CD4-positive, alpha-beta T cell treated with Interleukin-15 for 4 hours (primary cell): ENCODE results near the gene ABCB9.
A peak's percentile ranks its signal among the peaks of the same experiment; 100 is the strongest.
"Not testable (repeated sequence)": the region's sequence is repeated elsewhere in the genome, so short reads cannot be mapped to it uniquely, and the experiment has no call there.

Experiments
- DNase-seq: peaks from one replicate; pipeline ENCODE4 v3.0.0-alpha.2; 2020; ENCODE audit warnings: low spot score

Gene ABCB9

GRCh38 chr12:122894193-122895121 is 71.8 kb downstream of the ABCB9 start:
- DNase-seq, result peak; percentile 33

GRCh38 chr12:122893208-122894153 is 72.8 kb downstream of the ABCB9 start:
- no peak for DNase-seq

- DNase-seq, result not testable (repeated sequence)
Measured at GRCh38 chr12:122892724-122893123, 73.5 kb downstream of the ABCB9 start.

- DNase-seq, result no peak
Measured at GRCh38 chr12:122891661-122892525, 74.4 kb downstream of the ABCB9 start.

DNA sequence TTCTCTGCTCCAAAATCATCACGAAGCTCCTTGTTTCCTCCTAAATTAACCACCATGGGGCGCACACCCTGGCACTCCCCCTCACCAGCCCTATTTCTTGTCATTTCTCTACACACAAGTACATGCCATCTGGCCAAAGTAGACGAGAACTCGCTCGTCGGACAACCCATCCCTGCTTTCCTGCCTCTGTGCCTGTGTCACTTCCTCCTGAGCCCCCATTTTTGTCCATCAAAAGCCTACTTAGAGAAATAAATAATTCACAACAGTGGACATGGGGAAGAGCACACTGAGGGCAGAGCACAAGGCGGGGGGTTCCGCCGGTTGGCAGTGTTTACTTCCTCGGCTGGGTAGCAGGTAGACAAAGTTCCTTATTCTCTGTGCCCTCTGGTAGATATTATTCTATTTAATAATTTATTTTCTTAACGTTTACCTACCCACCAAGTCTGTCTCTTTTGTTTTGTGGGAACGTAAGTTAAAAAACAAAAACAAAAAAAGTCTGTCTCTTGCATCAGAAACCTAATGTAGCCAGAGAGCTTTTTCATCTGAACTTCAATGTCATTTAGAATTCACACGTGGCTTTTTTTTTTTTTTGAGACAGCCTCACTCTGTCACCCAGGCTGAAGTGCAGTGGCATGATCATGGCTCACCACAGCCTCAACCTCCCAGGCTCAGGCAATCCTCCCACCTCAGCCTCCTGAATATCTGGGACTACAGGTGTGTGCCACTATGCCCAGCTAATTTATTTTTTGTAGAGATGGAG is 76.3 kb downstream of the ABCB9 start:
- DNase-seq, result no peak

DNA sequence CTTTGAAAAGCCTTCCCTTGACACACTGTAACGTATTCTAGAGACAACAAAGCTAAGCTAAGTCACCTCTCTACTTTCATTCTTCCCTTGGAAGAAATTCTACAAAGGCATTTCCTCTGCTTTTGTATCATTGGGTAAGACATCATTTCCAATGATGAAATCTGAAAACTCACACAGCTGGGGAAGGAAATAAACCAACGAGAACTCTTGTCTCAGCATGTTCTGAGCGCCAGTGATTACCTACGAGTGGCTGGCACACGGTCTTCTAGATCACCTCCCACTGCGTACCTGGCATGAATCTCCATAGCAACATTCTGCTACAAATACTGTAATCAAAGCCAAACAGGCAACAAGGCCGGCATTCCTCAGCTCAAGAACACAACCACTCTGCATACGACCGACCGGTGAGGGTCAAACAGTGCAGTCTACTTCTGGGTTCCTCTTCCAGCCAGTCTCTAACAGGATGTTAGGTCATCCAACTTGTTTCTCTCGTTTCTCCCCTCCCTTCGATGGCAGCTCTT is 78.0 kb downstream of the ABCB9 start:
- peak; percentile 79 for DNase-seq

DNA sequence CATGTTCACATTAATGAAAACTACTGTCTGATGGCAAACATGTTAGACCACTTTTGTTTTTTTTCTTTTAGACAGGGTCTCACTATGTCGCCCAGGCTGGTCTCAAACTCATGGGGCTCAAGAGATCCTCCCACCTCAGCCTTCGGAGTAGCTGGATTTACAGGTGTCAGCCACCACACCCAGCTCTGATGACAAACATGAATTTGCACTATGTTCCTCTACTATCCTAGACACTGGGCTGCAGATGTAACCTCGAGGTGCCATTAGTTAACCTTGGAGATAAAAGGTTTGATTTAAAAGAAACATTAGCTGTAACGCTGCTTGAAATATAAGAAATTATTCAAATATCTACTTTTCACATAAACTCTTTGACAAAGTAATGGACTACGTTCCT is 78.4 kb downstream of the ABCB9 start:
- no peak for DNase-seq

DNA sequence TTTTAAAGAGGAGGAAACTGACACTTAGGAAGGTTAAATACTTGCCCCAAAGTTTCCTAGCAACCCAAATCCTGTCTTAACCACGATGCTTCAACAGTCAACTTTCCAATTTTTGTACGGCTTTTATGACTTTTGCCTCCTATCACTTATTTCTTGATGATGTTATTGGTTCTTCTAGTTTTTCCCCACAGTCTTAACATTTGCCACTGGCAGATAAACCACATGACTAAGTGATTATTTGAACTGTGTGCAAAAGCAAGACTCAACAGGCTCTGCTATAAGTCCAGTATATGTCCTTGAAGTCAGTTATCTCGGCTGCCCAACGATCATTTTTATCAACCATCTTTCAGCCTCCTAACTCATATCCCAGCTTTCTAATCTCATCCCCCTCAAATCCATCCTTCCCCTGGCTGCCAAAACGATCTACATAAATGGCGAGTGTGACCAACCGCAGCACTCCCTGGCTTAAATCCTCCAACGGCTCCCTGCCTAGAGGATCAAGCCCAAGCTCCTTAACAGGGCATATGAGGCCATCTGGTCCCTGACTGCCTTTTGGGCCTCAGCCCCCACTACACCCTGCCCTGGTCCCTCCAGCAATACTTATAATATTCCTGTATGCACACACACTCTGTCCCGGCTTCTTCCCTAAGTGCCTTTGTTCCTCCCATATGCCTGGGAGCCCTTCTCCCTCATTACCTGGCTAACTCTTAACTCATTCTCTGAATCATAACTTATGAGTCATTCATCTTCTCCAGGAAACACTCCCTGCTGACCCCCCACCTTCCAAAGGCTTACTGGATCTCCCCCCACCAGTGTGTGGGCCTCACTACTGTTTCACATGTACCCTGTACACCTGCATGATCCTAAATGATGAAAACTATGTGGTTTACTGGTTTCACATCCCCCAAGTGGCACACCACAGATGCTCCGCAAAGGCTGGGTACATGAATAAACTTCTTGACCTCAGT is 79.1 kb downstream of the ABCB9 start:
- peak; percentile 46 for DNase-seq

DNA sequence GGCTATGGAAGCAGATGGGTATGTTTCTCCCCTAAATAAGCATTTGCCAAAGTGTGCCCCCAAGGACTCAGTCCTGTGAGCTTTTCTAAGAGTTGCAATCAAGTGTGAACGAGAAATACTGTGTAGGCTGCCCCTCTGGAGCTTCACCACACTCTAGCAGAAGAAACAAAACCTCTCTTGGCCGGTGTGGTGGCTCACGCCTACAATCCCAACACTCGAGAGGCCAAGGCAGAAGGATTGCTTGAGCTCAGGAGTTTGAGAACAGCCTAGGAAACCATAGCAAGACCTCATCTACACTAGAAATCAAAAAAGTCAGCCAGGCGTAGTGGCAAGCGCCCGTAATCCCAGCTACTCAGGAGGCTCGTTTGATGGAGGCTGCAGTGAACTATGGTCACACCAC is 80.1 kb downstream of the ABCB9 start:
- DNase-seq, result no peak

DNA sequence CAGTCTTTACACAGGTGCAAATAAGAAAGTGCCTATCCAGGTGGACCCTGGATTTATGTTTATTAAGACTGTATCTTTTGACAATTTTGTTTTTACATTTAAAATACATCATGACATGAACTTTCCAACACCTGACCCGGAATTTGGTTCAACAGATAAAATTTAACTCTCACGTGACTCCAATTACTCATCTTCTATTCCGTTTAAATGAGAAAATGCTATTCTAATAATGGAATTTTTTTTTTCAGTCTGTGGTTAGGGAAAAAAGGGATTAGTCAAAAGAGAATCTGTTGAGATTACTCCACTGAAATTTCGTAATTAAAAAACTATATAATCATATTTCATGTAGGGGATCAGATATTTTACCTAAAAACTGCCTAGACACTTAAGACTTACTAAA is 81.4 kb downstream of the ABCB9 start:
- no peak for DNase-seq

- DNase-seq, result no peak
Measured at GRCh38 chr12:122884091-122884826, 82.0 kb downstream of the ABCB9 start.

DNA sequence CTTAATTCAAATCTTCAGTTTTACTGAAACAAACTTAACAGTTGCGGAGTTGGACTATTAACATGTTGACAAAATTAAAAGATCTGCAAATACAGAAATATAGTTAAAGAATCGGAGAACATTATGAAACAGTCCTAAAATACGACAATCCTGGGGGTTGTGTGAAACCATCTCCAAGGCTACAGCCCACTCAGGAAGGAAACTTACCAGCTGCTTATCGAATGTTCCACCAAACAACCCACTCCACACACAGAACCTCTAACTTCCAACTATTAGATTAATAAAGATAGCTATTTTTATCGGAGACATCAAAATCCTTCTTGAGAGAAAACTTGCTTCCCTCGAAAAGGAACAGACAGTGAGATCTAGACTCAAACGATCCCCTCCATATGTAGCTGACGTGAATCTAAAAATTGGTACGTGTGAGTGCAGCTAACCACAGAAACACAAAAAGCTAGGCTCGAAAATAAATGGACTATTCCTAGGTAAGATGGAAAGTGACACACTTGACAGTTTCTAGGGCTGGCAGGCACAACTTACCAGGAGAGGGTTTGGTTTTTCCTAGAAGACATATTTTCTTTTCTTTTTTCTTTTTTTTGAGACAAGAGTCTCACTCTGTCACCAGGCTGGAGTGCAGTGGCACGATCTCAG is 83.2 kb downstream of the ABCB9 start:
- peak; percentile 38 for DNase-seq

GRCh38 chr12:122880668-122881067 is 85.6 kb downstream of the ABCB9 start:
- no peak for DNase-seq

GRCh38 chr12:122880155-122880667 is 86.1 kb downstream of the ABCB9 start:
- no peak for DNase-seq
